ENCODE data around the gene CCL27.

Gene CCL27

DNA sequence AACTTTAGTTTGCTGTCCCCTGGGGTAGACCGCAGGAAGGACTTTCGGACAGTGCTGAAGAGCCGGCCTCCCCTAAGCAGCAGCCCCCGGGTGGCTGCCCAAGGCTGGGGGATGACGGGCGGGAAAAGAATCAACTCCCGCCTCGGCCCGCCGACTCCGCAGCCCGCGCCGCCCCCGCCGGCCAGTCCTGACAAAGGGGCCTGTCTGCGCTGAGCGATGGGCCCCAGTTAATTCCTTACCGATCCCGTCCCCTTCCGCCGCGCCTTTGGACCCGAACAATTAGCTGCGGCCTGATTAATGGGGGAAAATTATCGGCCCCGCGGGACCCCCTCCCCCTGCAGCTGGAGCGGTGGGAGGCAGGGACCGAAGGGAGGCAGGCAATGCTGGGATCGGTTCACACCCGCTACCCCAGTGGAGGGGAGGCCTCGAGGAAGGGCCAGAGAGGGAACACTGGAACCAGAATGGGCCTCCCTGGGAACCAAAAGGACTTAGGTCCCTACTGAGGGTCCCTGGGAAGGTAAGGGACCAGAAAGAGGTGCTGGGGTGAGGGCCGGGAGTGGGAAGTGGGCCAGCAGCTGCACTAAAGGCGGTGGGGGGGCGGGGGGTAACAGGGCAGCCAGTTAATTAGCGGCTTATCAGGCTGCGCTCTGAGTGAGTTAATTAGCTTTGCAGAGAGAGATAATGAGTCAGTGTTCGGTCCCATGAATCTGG, 37.8 kb downstream of the CCL27 start:
- DNase-seq, result no peak

- peak; percentile 13 for DNase-seq
These were observed 38.9 kb downstream of the CCL27 start for GRCh38 chr9:34623374-34624235.

GRCh38 chr9:34620061-34620994, 42.1 kb downstream of the CCL27 start, which contains the start of gene DCTN3:
Gene DCTN3, minus strand, starts transcription at chr9:34620495. Its CDS starts 31 bp downstream, at chr9:34620464.
- peak; percentile 95 for DNase-seq

GRCh38 chr9:34615132-34615531, 47.3 kb downstream of the CCL27 start:
- no peak for DNase-seq

GRCh38 chr9:34612788-34613390, 49.6 kb downstream of the CCL27 start:
- DNase-seq, result peak; percentile 79
